Keratinocyte (primary cell): ENCODE results near the gene JAZF1. TPM values are rescaled to one million over a fixed set of nuclear protein-coding genes. Genes with fewer than 3 reads are reported as not detected.

Experiments
- DNase-seq: peaks from one replicate; pipeline ENCODE4 v3.0.0-alpha.2; 2011; ENCODE audit warnings: low read depth, missing footprints, low spot score
- FAIRE-seq: peaks from 2 replicates; lab custom pipeline; 2011; peaks lifted over from hg19 to GRCh38; lab: Jason Lieb, UNC
- H2AFZ ChIP-seq: 2 replicates; pipeline ENCODE4 v1.6.0; 2012; ENCODE audit warnings: low read length, control low read depth, inconsistent platforms; ENCODE audit not compliant: control insufficient read depth
- H3K27ac ChIP-seq: 2 replicates; pipeline ENCODE4 v1.5.1; 2011; ENCODE audit warnings: low read length; ENCODE audit not compliant: control insufficient read depth, insufficient read depth
- H3K27me3 ChIP-seq: 3 replicates; pipeline ENCODE4 v1.6.0; 2011; ENCODE audit warnings: low read length; ENCODE audit not compliant: control insufficient read depth, insufficient read depth; ENCODE audit errors: extremely low read depth
- H3K36me3 ChIP-seq, 2 experiments: 2 replicates in 1 of 2; 3 replicates in 1 of 2; pipeline ENCODE4 v1.5.1; 2011; ENCODE audit warnings: low read length in 2 of 2, mild to moderate bottlenecking in 1 of 2; ENCODE audit not compliant: control insufficient read depth in 2 of 2, insufficient read depth in 2 of 2; ENCODE audit errors: extremely low read depth in 1 of 2
- H3K4me1 ChIP-seq: 3 replicates; pipeline ENCODE4 v1.5.1; 2011; ENCODE audit warnings: low read length; ENCODE audit not compliant: control insufficient read depth, insufficient read depth; ENCODE audit errors: extremely low read depth
- H3K4me2 ChIP-seq: 3 replicates; pipeline ENCODE4 v1.6.0; 2011; ENCODE audit warnings: low read depth, low read length; ENCODE audit not compliant: control insufficient read depth, insufficient read depth; ENCODE audit errors: extremely low read depth
- H3K4me3 ChIP-seq, 3 experiments: fragments of 200-600 bp in 1 of 3; sonication (generic) in 1 of 3; 2 replicates in 2 of 3; 3 replicates in 1 of 3; pipeline ENCODE4 v1.5.1; 2011 to 2016; ENCODE audit warnings: low read length in 3 of 3, mild to moderate bottlenecking in 3 of 3, control low read depth in 2 of 3, inconsistent platforms in 1 of 3, low read depth in 1 of 3, mixed read lengths in 1 of 3, mixed run types in 1 of 3, moderate library complexity in 1 of 3; ENCODE audit not compliant: control insufficient read depth in 2 of 3, insufficient read depth in 2 of 3; ENCODE audit errors: extremely low read depth in 1 of 3
- H3K79me2 ChIP-seq: 2 replicates; pipeline ENCODE4 v1.6.0; 2012; ENCODE audit warnings: low read length; ENCODE audit not compliant: control insufficient read depth, insufficient read depth
- H3K9ac ChIP-seq: 3 replicates; pipeline ENCODE4 v1.6.0; 2011; ENCODE audit warnings: low read length; ENCODE audit not compliant: control insufficient read depth, insufficient read depth; ENCODE audit errors: extremely low read depth
- H3K9me1 ChIP-seq: 3 replicates; pipeline ENCODE4 v1.6.0; 2011; ENCODE audit warnings: low read length; ENCODE audit not compliant: control insufficient read depth, insufficient read depth; ENCODE audit errors: extremely low read depth
- H3K9me3 ChIP-seq: 2 replicates; pipeline ENCODE4 v1.5.1; 2012; ENCODE audit warnings: low read depth, low read length; ENCODE audit not compliant: control insufficient read depth
- H4K20me1 ChIP-seq: 3 replicates; pipeline ENCODE4 v1.6.0; 2011; ENCODE audit warnings: low read length; ENCODE audit not compliant: control insufficient read depth, insufficient read depth; ENCODE audit errors: extremely low read depth
- EZH2 ChIP-seq: IDR thresholded peaks from one replicate; pipeline ENCODE4 v1.6.1; 2012; ENCODE audit warnings: inconsistent platforms, mild to moderate bottlenecking, low read length, moderate library complexity
- dilution Hi-C: fragments of 300-500 bp; cut with MboI; formaldehyde crosslinking; loops from one replicate; pipeline ENCODE4 v1.7.0; 2020; ENCODE audit warnings: low sequenced_read_pairs; ENCODE audit not compliant: extremely low pct_ligation_motif_present
- polyA plus RNA-seq, 5 experiments: library from polyadenylated mRNA; depleted of rRNA in 3 of 5; stranded (reverse) in 3 of 5; stranded (forward) in 1 of 5; unstranded in 1 of 5; fragments of >200 nt; gene quantifications; 1 replicate in 1 of 5; 2 replicates in 3 of 5; 3 replicates in 1 of 5; pipeline versions ENCODE4 v1.2.1 to v1.2.3, GENCODE V29; 2011 to 2012; ENCODE audit warnings: missing spikeins in 2 of 5, low read depth in 1 of 5, low replicate concordance in 1 of 5
- TF ChIP-seq, protein P1 (sequence below), 3 experiments: IDR thresholded peaks in 1 of 3; conservative IDR thresholded peaks in 1 of 3; optimal IDR thresholded peaks in 1 of 3; 2 replicates in 2 of 3; 3 replicates in 1 of 3; pipeline versions ENCODE3 to v1.5.1; 2011; ENCODE audit warnings: low read length in 3 of 3, mild to moderate bottlenecking in 3 of 3, moderate library complexity in 2 of 3, control low read depth in 1 of 3, inconsistent platforms in 1 of 3; ENCODE audit not compliant: insufficient read depth in 2 of 3; ENCODE audit errors: extremely low read depth in 1 of 3

Gene JAZF1
- polyA plus RNA-seq, 1 donor (not counting 4 experiments of a cell fraction or from before 2014, with no cell fraction given) = 2.5 TPM

DNA sequence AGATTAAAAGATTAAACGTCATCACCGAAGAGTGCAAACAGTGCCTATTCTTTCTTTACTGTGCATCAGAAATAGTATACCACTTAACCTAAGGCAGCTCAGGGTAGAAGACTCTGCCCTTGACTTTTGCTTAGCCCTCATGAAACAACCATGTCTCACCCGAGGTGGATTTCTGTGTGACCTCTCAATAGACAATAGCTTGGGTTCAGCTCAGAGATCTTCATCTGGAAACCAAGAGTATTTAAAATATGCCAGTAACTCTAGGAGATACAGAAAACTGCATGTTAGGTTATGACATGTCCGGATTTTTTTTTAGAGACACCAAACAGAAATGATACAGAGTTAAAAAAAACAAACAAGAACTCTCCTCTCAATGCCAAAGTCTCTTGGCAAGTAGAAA, 75.8 kb downstream of the JAZF1 start:
- Histone ChIP-seq H3K36me3 (no peaks in the 10 kb centered on the region), H3K79me2 (no peaks in the 10 kb centered on the region), H3K27ac (no peak overlapping the region), H3K4me2 (no peak overlapping the region), H3K9me3 (no peaks in the 10 kb centered on the region), H3K9ac (no peak overlapping the region), H3K4me3 (no peak overlapping the region), H3K27me3 (no peaks in the 10 kb centered on the region), H3K9me1 (no peaks in the 10 kb centered on the region), H3K4me1 (peaks cover 18% of the 10 kb centered on the region), H4K20me1 (no peaks in the 10 kb centered on the region), H2AFZ (no peak overlapping the region)
- FAIRE-seq (peak; percentile 5), DNase-seq (no peak)
- no peak for TF ChIP-seq EZH2
- TF ChIP-seq, protein P1, sequence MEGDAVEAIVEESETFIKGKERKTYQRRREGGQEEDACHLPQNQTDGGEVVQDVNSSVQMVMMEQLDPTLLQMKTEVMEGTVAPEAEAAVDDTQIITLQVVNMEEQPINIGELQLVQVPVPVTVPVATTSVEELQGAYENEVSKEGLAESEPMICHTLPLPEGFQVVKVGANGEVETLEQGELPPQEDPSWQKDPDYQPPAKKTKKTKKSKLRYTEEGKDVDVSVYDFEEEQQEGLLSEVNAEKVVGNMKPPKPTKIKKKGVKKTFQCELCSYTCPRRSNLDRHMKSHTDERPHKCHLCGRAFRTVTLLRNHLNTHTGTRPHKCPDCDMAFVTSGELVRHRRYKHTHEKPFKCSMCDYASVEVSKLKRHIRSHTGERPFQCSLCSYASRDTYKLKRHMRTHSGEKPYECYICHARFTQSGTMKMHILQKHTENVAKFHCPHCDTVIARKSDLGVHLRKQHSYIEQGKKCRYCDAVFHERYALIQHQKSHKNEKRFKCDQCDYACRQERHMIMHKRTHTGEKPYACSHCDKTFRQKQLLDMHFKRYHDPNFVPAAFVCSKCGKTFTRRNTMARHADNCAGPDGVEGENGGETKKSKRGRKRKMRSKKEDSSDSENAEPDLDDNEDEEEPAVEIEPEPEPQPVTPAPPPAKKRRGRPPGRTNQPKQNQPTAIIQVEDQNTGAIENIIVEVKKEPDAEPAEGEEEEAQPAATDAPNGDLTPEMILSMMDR (optimal IDR thresholded peaks at IDR 0.05 in 1 of 3, IDR thresholded peaks at IDR 0.05 in 1 of 3, conservative IDR thresholded peaks at IDR 0.05 in 1 of 3; ENCODE audit: extremely low read depth in 1 of 3, insufficient read depth in 2 of 3, low read length in 3 of 3) = no peak
- dilution Hi-C loops = no loop called here

DNA sequence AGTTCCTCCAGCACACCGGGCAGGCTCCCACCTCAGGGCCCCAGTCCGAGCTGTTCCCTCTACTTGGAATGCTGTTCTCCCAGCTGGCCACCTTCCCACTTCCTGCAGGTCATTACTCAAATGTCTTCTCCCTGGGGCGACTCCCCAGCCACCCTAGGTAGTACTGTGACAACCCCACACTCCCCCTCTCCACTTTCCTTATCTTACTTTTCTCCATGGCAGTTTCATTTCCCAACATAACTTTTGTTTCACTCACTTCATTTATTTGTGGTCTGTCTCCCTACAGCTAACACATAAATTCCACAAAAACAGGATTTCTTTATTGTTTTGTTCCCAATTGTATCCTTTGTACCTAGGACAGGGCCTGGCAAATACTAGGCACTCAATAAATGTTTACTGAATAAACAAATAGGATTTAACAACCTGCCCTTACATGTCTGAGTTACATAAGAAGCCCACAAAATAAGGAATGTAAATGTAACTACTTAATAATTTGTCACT, 76.5 kb downstream of the JAZF1 start:
- no peaks in the 10 kb centered on the region for H3K27me3 ChIP-seq
- no peaks in the 10 kb centered on the region for H3K79me2 ChIP-seq
- peak; percentile 4 for DNase-seq
- dilution Hi-C loops = no loop called here
- peak overlapping the region; percentile 6 for H3K4me2 ChIP-seq
- no peak overlapping the region for H3K4me3 ChIP-seq
- H3K36me3 ChIP-seq = no peaks in the 10 kb centered on the region
- FAIRE-seq = no peak
- no peak overlapping the region for H3K9ac ChIP-seq
- H2AFZ ChIP-seq = no peak overlapping the region
- no peak for TF ChIP-seq EZH2
- TF ChIP-seq, protein P1 (optimal IDR thresholded peaks at IDR 0.05 in 1 of 3, IDR thresholded peaks at IDR 0.05 in 1 of 3, conservative IDR thresholded peaks at IDR 0.05 in 1 of 3; ENCODE audit: extremely low read depth in 1 of 3, insufficient read depth in 2 of 3, low read length in 3 of 3) = no peak
- no peaks in the 10 kb centered on the region for H3K9me3 ChIP-seq
- H3K27ac ChIP-seq = no peak overlapping the region
- H3K9me1 ChIP-seq = no peaks in the 10 kb centered on the region
- peaks cover 18% of the 10 kb centered on the region for H3K4me1 ChIP-seq
- H4K20me1 ChIP-seq = no peaks in the 10 kb centered on the region
